K562 (cell line): Measurements from ENCODE around the gene PDZD2. TPM values are rescaled to one million over a fixed set of nuclear protein-coding genes. Genes with fewer than 3 reads are reported as not detected.

Experiments used
- ATAC-seq: fragments of 200-7000 bp; cut with Tn5 transposase; 3 replicates; pipeline ENCODE4 v1.9.1; 2020; ENCODE audit warnings: moderate library complexity
- BruUV-seq: library from RNA; stranded (reverse); fragments of 400-500 nt; replicated peaks from 2 replicates; lab custom pipeline; 2021; lab: Mats Ljungman, UMichigan
- CTCF ChIA-PET: fragments of 300-600 bp; formaldehyde crosslinking; extraction: SDS; loops from one replicate; lab custom pipeline; 2021; ENCODE audit warnings: low intra/inter-chr PET ratio; lab: Yijun Ruan, JAX
- POLR2A ChIA-PET: fragments of 300-600, 350-650 bp; sonication (Branson Sonifier 250); formaldehyde crosslinking; extraction: SDS; loops from one replicate; lab custom pipeline; 2021; ENCODE audit warnings: antibody characterized with exemption, inconsistent platforms; lab: Yijun Ruan, JAX
- DNase-seq, 4 experiments: peaks; one replicate each; pipeline versions ENCODE4 v3.0.0 to v3.0.0-alpha.2; 2011 to 2018; ENCODE audit warnings: low spot score in 3 of 4, mixed read lengths in 3 of 4; ENCODE audit errors: extremely low read depth in 1 of 4
- FAIRE-seq: peaks from 2 replicates; lab custom pipeline; 2011; peaks lifted over from hg19 to GRCh38; lab: Jason Lieb, UNC
- H2AFZ ChIP-seq: 2 replicates; pipeline ENCODE4 v1.6.0; 2011; ENCODE audit warnings: low read depth, low read length, control low read depth, inconsistent platforms
- H3K27ac ChIP-seq: fragments of 200-600 bp; 3 replicates; pipeline ENCODE4 v1.8.0; 2011; ENCODE audit warnings: low read depth, mild to moderate bottlenecking, control low read depth, inconsistent platforms, low read length, moderate library complexity, mixed read lengths; ENCODE audit errors: extremely low read depth
- H3K27me3 ChIP-seq, 2 experiments: fragments of 300-600 bp in 1 of 2; 2 replicates in 1 of 2; 3 replicates in 1 of 2; pipeline versions ENCODE4 v1.6.0 to v1.8.0; 2011; ENCODE audit warnings: inconsistent platforms in 2 of 2, low read length in 2 of 2, mild to moderate bottlenecking in 1 of 2, mixed read lengths in 1 of 2, moderate library complexity in 1 of 2; ENCODE audit not compliant: control insufficient read depth in 2 of 2, insufficient read depth in 2 of 2
- H3K36me3 ChIP-seq: fragments of 300-600 bp; 3 replicates; pipeline ENCODE4 v1.8.0; 2011; ENCODE audit warnings: mild to moderate bottlenecking, low read length, inconsistent platforms; ENCODE audit not compliant: control insufficient read depth, insufficient read depth
- H3K4me1 ChIP-seq, 2 experiments: fragments of 200-600 bp in 1 of 2; replicated peaks in 1 of 2; 2 replicates in 1 of 2; 3 replicates in 1 of 2; pipeline versions ENCODE4 v1.5.1 to v1.8.0; 2011; ENCODE audit warnings: inconsistent platforms in 2 of 2, low read length in 2 of 2, mild to moderate bottlenecking in 1 of 2, mixed read lengths in 1 of 2, moderate library complexity in 1 of 2; ENCODE audit not compliant: control insufficient read depth in 2 of 2, insufficient read depth in 2 of 2
- H3K4me2 ChIP-seq: 2 replicates; pipeline ENCODE4 v1.6.1; 2011; ENCODE audit warnings: low read length, control low read depth, inconsistent platforms, mixed read lengths; ENCODE audit not compliant: insufficient read depth
- H3K4me3 ChIP-seq: fragments of 200-600 bp; sonication (generic), shearing (Covaris generic); 2 replicates; pipeline ENCODE4 v1.5.1; 2016; ENCODE audit warnings: control low read depth, inconsistent platforms
- H3K79me2 ChIP-seq: fragments of 200-600 bp; 3 replicates; pipeline ENCODE4 v1.8.0; 2011; ENCODE audit warnings: low read length, inconsistent platforms; ENCODE audit not compliant: control insufficient read depth, insufficient read depth
- H3K9ac ChIP-seq, 2 experiments: 2 replicates each; pipeline versions ENCODE4 v1.6.0 to v1.6.1; 2011; ENCODE audit warnings: low read depth in 2 of 2, low read length in 2 of 2, control low read depth in 1 of 2, inconsistent platforms in 1 of 2, mild to moderate bottlenecking in 1 of 2, mixed read lengths in 1 of 2; ENCODE audit not compliant: insufficient read depth in 1 of 2
- H3K9me1 ChIP-seq: one replicate; pipeline ENCODE4 v1.6.0; 2011; ENCODE audit warnings: inconsistent platforms, mild to moderate bottlenecking, low read length, moderate library complexity; ENCODE audit not compliant: control insufficient read depth, insufficient read depth
- H3K9me3 ChIP-seq: replicated peaks from 2 replicates; pipeline ENCODE4 v1.5.1; 2011; ENCODE audit warnings: low read depth, low read length, inconsistent platforms; ENCODE audit not compliant: control insufficient read depth, insufficient read depth
- H4K20me1 ChIP-seq: replicated peaks from 2 replicates; pipeline ENCODE4 v1.6.1; 2011; ENCODE audit warnings: low read length, inconsistent platforms, mixed read lengths; ENCODE audit not compliant: control insufficient read depth, insufficient read depth
- HMGN3 ChIP-seq: IDR thresholded peaks from 2 replicates; pipeline ENCODE4 v1.6.1; 2011; ENCODE audit warnings: borderline replicate concordance, low read depth, mild to moderate bottlenecking, mixed read lengths, low read length; ENCODE audit not compliant: insufficient read length; ENCODE audit errors: extremely low read depth
- KDM2B ChIP-seq: fragments of 250-450 bp; sonication (Bioruptor Pico); IDR thresholded peaks from 2 replicates; pipeline ENCODE4 v1.8.0; 2021; ENCODE audit warnings: mild to moderate bottlenecking, moderate library complexity
- MTA2 ChIP-seq: fragments of 450-650 bp; IDR thresholded peaks from 2 replicates; pipeline ENCODE4 v1.6.1; 2016; ENCODE audit warnings: low read depth
- RHOXF2B ChIP-seq: fragments of 250-450 bp; sonication (Bioruptor Pico); conservative IDR thresholded peaks from 2 replicates; pipeline ENCODE4 v1.5.1; 2021
- SAP30 ChIP-seq: fragments of 200-600 bp; sonication (generic); IDR thresholded peaks from 2 replicates; pipeline ENCODE4 v1.6.1; 2012; ENCODE audit warnings: borderline replicate concordance, low read depth, mild to moderate bottlenecking, moderate library complexity, low read length, control low read depth, inconsistent platforms; ENCODE audit not compliant: insufficient read depth, poor library complexity, severe bottlenecking
- SIX5 ChIP-seq, 2 experiments: IDR thresholded peaks; 2 replicates each; pipeline ENCODE4 v1.6.1; 2011; ENCODE audit warnings: low read length in 2 of 2, borderline replicate concordance in 1 of 2, low read depth in 1 of 2, mild to moderate bottlenecking in 1 of 2, moderate library complexity in 1 of 2; ENCODE audit not compliant: insufficient read depth in 1 of 2
- WGBS: fragments of 100-300 bp; shearing (Covaris generic); methylation state at CpG from one replicate; pipeline ENCODE4 v1.1.6; 2016; ENCODE audit warnings: low coverage, mixed read lengths; ENCODE audit not compliant: insufficient coverage; ENCODE audit errors: missing lambda C conversion rate; 5-methylcytosine and 5-hydroxymethylcytosine counted together
- in situ Hi-C: fragments of 300-500 bp; cut with MboI; formaldehyde crosslinking; loops from 4 replicates; pipeline ENCODE4 v1.15.0; 2018; ENCODE audit warnings: inconsistent platforms, mixed read lengths
- intact Hi-C: fragments of 100-400 bp; cut with micrococcal nuclease; formaldehyde crosslinking; loops from 2 replicates; pipeline ENCODE4 v1.14.2; 2022
- polyA plus RNA-seq, 8 experiments: library from polyadenylated mRNA; depleted of rRNA in 4 of 8; stranded (reverse) in 5 of 8; unstranded in 3 of 8; fragments of >200 nt; fragmentation: Nextera tagmentation in 2 of 8; fragmentation: Illumina TruSeq in 1 of 8; extraction: Ambion mirVana in 2 of 8; extraction: Trizol in 1 of 8; gene quantifications; 2 replicates each; pipeline versions ENCODE4 v1.2.1 to v1.2.3, GENCODE V29; 2011 to 2014; ENCODE audit warnings: inconsistent platforms in 1 of 8, missing spikeins in 1 of 8
- total RNA-seq, 7 experiments: library from RNA; depleted of rRNA in 6 of 7; stranded (reverse); fragments of >200 nt in 6 of 7; fragmentation: Illumina TruSeq in 2 of 7; extraction: Trizol in 2 of 7; gene quantifications; 2 replicates each; pipeline versions ENCODE4 v1.2.1 to v1.2.3, GENCODE V29; 2011 to 2021; ENCODE audit warnings: low replicate concordance in 1 of 7
- TF ChIP-seq, protein P1 (sequence below): fragments of 450-650 bp; IDR thresholded peaks from 2 replicates; pipeline ENCODE4 v1.7.1; 2018; ENCODE audit warnings: mild to moderate bottlenecking, low read depth; ENCODE audit not compliant: partially characterized antibody
- TF ChIP-seq, protein P2 (sequence below): sonication (generic); formaldehyde crosslinking; IDR thresholded peaks from 2 replicates; pipeline ENCODE4 v1.5.0; 2020; ENCODE audit warnings: missing genetic modification reagents
- TF ChIP-seq, protein P3 (sequence below): fragments of 450-650 bp; IDR thresholded peaks from 2 replicates; pipeline ENCODE4 v1.7.0; 2016; ENCODE audit warnings: borderline replicate concordance
- TF ChIP-seq, protein P4 (sequence below): fragments of 250-450 bp; sonication (Bioruptor Pico); IDR thresholded peaks from 2 replicates; pipeline ENCODE4 v1.4.0; 2020; ENCODE audit warnings: mild to moderate bottlenecking, moderate library complexity

PDZD2 gene
- total and polyA plus RNA-seq, 9 of the 15 experiments (the other 6 are each of a cell fraction or from before 2014, with no cell fraction given): 0.02 to 0.08 (median 0.04) TPM; not detected in 6

DNA sequence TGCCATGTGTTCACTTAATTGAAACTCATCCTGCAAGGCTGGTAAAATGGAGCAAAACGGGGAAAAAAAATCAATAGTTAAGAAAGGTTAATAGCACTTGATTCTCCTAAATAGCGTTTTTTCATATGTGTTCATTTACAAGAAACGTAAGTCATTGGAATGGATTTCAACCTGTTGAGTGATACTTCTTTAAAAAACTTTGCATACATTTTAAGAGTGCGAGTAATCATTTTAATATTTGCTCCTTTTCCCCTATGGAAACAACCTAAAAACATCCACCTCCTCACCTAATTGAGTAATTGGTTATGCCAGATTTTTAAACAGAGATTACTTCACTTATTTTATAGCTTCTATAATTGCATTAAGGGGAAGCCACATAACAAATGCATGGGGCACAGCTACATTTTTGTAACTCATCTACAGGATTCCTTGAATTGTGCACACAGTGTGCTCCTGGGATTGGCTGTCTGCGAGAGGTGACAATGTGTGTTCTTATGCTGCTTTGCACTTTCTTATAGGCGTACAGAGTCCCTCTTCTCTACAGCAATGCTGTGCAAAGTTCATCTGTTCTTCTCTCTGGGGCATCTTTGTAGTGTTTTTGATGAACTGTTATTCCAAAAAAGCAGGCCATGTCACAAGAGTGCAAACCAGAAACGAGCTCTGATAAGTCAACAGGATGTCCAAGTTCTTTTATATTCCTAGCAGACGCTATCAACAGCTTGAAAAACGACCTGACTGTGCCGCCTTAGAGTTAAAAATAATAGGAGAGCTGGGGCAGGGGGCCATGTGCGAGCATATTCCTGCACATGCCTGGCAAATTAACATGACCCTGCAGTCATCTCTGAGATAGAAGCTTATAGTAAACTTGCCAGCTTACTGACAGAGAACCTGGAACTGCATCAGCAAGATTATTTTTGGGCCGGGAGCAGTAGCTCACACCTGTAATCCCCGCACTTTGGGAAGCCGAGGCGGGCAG lies 417.2 kb downstream of the PDZD2 start:
- H3K4me3 ChIP-seq: no peak overlapping the region
- H3K4me1 ChIP-seq: no peaks in the 10 kb centered on the region
- no peak overlapping the region for H3K4me2 ChIP-seq
- no peaks in the 10 kb centered on the region for H3K79me2 ChIP-seq
- no peaks in the 10 kb centered on the region for H4K20me1 ChIP-seq
- peaks cover 17 to 23% of the 10 kb centered on the region in 2 experiments for H3K27me3 ChIP-seq
- no peak for FAIRE-seq
- in situ Hi-C loops (no loop called here), intact Hi-C loops (no loop called here)
- H3K9me3 ChIP-seq: no peaks in the 10 kb centered on the region
- H2AFZ ChIP-seq: no peak overlapping the region
- H3K27ac ChIP-seq: no peak overlapping the region
- H3K9me1 ChIP-seq: no peaks in the 10 kb centered on the region
- no peaks in the 10 kb centered on the region for H3K36me3 ChIP-seq
- POLR2A ChIA-PET: interaction anchor here (0.5 to 1.1 kb wide), 3 partner anchors 12 to 455 kb away, joined by 3 read pairs; no protein-coding TSS in a partner anchor
- 2% methylated on average over 15 of the region's 15 CpGs for WGBS
- no peak overlapping the region for H3K9ac ChIP-seq
- CTCF ChIA-PET: no interaction called here
- no peak for DNase-seq
- BruUV-seq: no TSS peak
- ATAC-seq: no peak
- TF ChIP-seq, protein P1, sequence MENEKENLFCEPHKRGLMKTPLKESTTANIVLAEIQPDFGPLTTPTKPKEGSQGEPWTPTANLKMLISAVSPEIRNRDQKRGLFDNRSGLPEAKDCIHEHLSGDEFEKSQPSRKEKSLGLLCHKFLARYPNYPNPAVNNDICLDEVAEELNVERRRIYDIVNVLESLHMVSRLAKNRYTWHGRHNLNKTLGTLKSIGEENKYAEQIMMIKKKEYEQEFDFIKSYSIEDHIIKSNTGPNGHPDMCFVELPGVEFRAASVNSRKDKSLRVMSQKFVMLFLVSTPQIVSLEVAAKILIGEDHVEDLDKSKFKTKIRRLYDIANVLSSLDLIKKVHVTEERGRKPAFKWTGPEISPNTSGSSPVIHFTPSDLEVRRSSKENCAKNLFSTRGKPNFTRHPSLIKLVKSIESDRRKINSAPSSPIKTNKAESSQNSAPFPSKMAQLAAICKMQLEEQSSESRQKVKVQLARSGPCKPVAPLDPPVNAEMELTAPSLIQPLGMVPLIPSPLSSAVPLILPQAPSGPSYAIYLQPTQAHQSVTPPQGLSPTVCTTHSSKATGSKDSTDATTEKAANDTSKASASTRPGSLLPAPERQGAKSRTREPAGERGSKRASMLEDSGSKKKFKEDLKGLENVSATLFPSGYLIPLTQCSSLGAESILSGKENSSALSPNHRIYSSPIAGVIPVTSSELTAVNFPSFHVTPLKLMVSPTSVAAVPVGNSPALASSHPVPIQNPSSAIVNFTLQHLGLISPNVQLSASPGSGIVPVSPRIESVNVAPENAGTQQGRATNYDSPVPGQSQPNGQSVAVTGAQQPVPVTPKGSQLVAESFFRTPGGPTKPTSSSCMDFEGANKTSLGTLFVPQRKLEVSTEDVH: no peak
- TF ChIP-seq KDM2B (CRISPR knock-in tag) (no peak), SAP30 (no peak), MTA2 (no peak), RHOXF2B (no peak), SIX5 (IDR thresholded peaks at IDR 0.05; ENCODE audit: borderline replicate concordance in 1 of 2, insufficient read depth in 1 of 2, low read depth in 1 of 2, low read length in 2 of 2) (no peak), HMGN3 (no peak)
- TF ChIP-seq, protein P2, sequence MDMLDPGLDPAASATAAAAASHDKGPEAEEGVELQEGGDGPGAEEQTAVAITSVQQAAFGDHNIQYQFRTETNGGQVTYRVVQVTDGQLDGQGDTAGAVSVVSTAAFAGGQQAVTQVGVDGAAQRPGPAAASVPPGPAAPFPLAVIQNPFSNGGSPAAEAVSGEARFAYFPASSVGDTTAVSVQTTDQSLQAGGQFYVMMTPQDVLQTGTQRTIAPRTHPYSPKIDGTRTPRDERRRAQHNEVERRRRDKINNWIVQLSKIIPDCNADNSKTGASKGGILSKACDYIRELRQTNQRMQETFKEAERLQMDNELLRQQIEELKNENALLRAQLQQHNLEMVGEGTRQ (CRISPR knock-in tag): no peak
- TF ChIP-seq, protein P3, sequence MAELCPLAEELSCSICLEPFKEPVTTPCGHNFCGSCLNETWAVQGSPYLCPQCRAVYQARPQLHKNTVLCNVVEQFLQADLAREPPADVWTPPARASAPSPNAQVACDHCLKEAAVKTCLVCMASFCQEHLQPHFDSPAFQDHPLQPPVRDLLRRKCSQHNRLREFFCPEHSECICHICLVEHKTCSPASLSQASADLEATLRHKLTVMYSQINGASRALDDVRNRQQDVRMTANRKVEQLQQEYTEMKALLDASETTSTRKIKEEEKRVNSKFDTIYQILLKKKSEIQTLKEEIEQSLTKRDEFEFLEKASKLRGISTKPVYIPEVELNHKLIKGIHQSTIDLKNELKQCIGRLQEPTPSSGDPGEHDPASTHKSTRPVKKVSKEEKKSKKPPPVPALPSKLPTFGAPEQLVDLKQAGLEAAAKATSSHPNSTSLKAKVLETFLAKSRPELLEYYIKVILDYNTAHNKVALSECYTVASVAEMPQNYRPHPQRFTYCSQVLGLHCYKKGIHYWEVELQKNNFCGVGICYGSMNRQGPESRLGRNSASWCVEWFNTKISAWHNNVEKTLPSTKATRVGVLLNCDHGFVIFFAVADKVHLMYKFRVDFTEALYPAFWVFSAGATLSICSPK: no peak
- TF ChIP-seq, protein P4, sequence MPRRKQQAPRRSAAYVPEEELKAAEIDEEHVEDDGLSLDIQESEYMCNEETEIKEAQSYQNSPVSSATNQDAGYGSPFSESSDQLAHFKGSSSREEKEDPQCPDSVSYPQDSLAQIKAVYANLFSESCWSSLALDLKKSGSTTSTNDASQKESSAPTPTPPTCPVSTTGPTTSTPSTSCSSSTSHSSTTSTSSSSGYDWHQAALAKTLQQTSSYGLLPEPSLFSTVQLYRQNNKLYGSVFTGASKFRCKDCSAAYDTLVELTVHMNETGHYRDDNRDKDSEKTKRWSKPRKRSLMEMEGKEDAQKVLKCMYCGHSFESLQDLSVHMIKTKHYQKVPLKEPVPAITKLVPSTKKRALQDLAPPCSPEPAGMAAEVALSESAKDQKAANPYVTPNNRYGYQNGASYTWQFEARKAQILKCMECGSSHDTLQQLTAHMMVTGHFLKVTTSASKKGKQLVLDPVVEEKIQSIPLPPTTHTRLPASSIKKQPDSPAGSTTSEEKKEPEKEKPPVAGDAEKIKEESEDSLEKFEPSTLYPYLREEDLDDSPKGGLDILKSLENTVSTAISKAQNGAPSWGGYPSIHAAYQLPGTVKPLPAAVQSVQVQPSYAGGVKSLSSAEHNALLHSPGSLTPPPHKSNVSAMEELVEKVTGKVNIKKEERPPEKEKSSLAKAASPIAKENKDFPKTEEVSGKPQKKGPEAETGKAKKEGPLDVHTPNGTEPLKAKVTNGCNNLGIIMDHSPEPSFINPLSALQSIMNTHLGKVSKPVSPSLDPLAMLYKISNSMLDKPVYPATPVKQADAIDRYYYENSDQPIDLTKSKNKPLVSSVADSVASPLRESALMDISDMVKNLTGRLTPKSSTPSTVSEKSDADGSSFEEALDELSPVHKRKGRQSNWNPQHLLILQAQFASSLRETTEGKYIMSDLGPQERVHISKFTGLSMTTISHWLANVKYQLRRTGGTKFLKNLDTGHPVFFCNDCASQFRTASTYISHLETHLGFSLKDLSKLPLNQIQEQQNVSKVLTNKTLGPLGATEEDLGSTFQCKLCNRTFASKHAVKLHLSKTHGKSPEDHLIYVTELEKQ (CRISPR knock-in tag): no peak
